Endodermal cell (in vitro differentiated cells): ENCODE results near the gene FSD1. TPM values are rescaled to one million over a fixed set of nuclear protein-coding genes. Genes with fewer than 3 reads are reported as not detected.

ENCODE experiments used
- DNase-seq: peaks from one replicate; pipeline ENCODE4 v3.0.0-alpha.2; 2017
- H3K27ac ChIP-seq: 2 replicates; pipeline ENCODE4 v1.5.1; 2013; ENCODE audit warnings: mild to moderate bottlenecking, low read depth, low read length, moderate library complexity
- H3K27me3 ChIP-seq: 2 replicates; pipeline ENCODE4 v1.6.1; 2013; ENCODE audit warnings: mild to moderate bottlenecking, low read length, moderate library complexity; ENCODE audit not compliant: insufficient read depth, control insufficient read depth, poor library complexity, severe bottlenecking
- H3K36me3 ChIP-seq: 2 replicates; pipeline ENCODE4 v1.7.0; 2013; ENCODE audit warnings: mild to moderate bottlenecking, low read length, moderate library complexity; ENCODE audit not compliant: control insufficient read depth, insufficient read depth
- H3K4me1 ChIP-seq: one replicate; pipeline ENCODE4 v1.7.0; 2013; ENCODE audit warnings: low read length; ENCODE audit not compliant: control insufficient read depth, insufficient read depth
- H3K4me3 ChIP-seq: 2 replicates; pipeline ENCODE4 v1.5.1; 2013; ENCODE audit warnings: mild to moderate bottlenecking, low read length, moderate library complexity
- H3K9ac ChIP-seq: 2 replicates; pipeline ENCODE4 v1.6.1; 2013; ENCODE audit warnings: mild to moderate bottlenecking, low read length, moderate library complexity; ENCODE audit not compliant: poor library complexity, severe bottlenecking; ENCODE audit errors: extremely low read depth
- H3K9me3 ChIP-seq: 2 replicates; pipeline ENCODE4 v1.6.1; 2013; ENCODE audit warnings: mild to moderate bottlenecking, low read length, moderate library complexity; ENCODE audit not compliant: control insufficient read depth
- H3K27ac Mint-ChIP-seq: 2 replicates; pipeline ENCODE4 v1.8.0; 2020; ENCODE audit warnings: mixed read lengths
- H3K27me3 Mint-ChIP-seq: 2 replicates; pipeline ENCODE4 v1.8.0; 2021; ENCODE audit warnings: mild to moderate bottlenecking, mixed read lengths; ENCODE audit not compliant: insufficient read depth
- H3K36me3 Mint-ChIP-seq: 2 replicates; pipeline ENCODE4 v1.8.0; 2020; ENCODE audit warnings: low read depth, mixed read lengths
- H3K4me1 Mint-ChIP-seq: 2 replicates; pipeline ENCODE4 v1.8.0; 2020; ENCODE audit warnings: mixed read lengths
- H3K4me3 Mint-ChIP-seq: 2 replicates; pipeline ENCODE4 v1.8.0; 2020; ENCODE audit warnings: mild to moderate bottlenecking, moderate library complexity, mixed read lengths
- H3K9me3 Mint-ChIP-seq: 2 replicates; pipeline ENCODE4 v1.8.0; 2020; ENCODE audit warnings: mild to moderate bottlenecking, mixed read lengths
- WGBS, 2 experiments: methylation state at CpG; one replicate each; pipeline versions ENCODE4 v1.1.5 to v1.1.7; 2013; ENCODE audit warnings: missing lambda C conversion rate in 2 of 2, mixed read lengths in 1 of 2; ENCODE audit not compliant: insufficient coverage in 1 of 2, insufficient read length in 1 of 2; 5-methylcytosine and 5-hydroxymethylcytosine counted together
- total RNA-seq, 2 donors: library from RNA; stranded (reverse); fragmentation: NEBNext Ultra II Directional in 1 of 2; extraction: Animal tissue kit (Norgen Biotek cat#: 25700) in 1 of 2; gene quantifications; 2 replicates in 1 of 2; 3 replicates in 1 of 2; pipeline ENCODE4 v1.2.1, GENCODE V29; 2021
- TF ChIP-seq, protein P1 (sequence below): fragments of 200-600 bp; sonication (generic); conservative IDR thresholded peaks from 2 replicates; pipeline ENCODE4 v1.5.0; 2021; ENCODE audit warnings: antibody characterized with exemption, mild to moderate bottlenecking

The FSD1 gene
- total RNA-seq, 2 donors from 2014 or later = 33.3 to 37.9 TPM

- Histone ChIP-seq H3K9me3 (no peaks in the 10 kb centered on the region), H3K9ac (no peak overlapping the region), H3K4me3 (no peak overlapping the region), H3K4me1 (no peaks in the 10 kb centered on the region), H3K27me3 (no peaks in the 10 kb centered on the region), H3K27ac (no peak overlapping the region), H3K36me3 (no peaks in the 10 kb centered on the region)
- H3K4me1 Mint-ChIP-seq = peaks cover 6% of the 10 kb centered on the region
- no peak for DNase-seq
- no peaks in the 10 kb centered on the region for H3K9me3 Mint-ChIP-seq
- H3K27me3 Mint-ChIP-seq = no peaks in the 10 kb centered on the region
- WGBS, 2 experiments = 64 to 84% methylated on average over 14 to 18 of the region's 18 CpGs
- TF ChIP-seq, protein P1, sequence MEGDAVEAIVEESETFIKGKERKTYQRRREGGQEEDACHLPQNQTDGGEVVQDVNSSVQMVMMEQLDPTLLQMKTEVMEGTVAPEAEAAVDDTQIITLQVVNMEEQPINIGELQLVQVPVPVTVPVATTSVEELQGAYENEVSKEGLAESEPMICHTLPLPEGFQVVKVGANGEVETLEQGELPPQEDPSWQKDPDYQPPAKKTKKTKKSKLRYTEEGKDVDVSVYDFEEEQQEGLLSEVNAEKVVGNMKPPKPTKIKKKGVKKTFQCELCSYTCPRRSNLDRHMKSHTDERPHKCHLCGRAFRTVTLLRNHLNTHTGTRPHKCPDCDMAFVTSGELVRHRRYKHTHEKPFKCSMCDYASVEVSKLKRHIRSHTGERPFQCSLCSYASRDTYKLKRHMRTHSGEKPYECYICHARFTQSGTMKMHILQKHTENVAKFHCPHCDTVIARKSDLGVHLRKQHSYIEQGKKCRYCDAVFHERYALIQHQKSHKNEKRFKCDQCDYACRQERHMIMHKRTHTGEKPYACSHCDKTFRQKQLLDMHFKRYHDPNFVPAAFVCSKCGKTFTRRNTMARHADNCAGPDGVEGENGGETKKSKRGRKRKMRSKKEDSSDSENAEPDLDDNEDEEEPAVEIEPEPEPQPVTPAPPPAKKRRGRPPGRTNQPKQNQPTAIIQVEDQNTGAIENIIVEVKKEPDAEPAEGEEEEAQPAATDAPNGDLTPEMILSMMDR = no peak
- peak overlapping the region; percentile 51 for H3K4me3 Mint-ChIP-seq
- peaks cover 9% of the 10 kb centered on the region for H3K36me3 Mint-ChIP-seq
- H3K27ac Mint-ChIP-seq = no peak overlapping the region
These were observed 420 bp upstream of the FSD1 start for GRCh38 chr19:4303819-4304537.

DNA sequence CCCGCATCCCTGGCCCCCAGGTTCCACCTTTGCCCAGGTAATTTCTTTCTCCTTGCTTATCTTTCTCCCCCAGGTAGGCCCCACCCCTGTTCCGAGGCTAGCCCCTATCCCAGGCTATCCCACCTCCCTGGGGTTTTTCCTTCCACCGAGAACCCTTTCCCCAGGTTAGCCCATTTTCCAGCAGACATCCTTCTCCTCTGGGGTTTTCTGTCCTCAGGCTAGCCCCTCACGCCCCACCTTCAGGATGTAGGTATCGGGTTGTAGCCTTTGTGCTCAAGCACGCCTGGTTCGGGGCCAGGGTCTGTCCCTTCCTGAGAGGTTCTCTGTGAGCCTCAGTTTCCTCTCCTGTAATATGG is 837 bp downstream of the FSD1 start:
- no peak overlapping the region for H3K27ac Mint-ChIP-seq

DNA sequence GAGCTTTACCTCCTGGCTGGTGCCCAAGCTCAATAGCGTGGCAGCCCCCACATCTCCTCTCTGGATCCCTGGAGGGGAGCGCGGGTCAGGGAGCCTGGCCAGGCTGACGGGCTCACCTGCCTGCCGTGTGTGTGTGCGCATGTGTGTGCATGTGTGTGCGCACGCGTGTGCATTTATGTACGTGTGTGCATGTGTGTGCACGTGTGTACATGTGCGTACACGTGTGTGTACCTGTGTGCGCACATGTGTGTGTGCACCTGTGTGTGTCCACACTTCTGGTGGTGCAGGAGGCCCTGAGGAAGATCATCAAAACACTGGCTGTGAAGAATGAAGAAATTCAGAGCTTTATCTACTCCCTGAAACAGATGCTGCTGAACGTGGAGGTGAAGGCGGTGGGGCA is 1.3 kb downstream of the FSD1 start:
- Histone ChIP-seq H3K9me3 (no peaks in the 10 kb centered on the region), H3K4me3 (no peak overlapping the region), H3K27me3 (no peaks in the 10 kb centered on the region), H3K9ac (no peak overlapping the region), H3K4me1 (no peaks in the 10 kb centered on the region), H3K27ac (no peak overlapping the region), H3K36me3 (peaks cover 3% of the 10 kb centered on the region)
- 92 to 94% methylated on average over 12 to 16 of the region's 16 CpGs for WGBS, 2 experiments
- H3K27ac Mint-ChIP-seq = no peak overlapping the region
- peak overlapping the region; percentile 51 for H3K4me3 Mint-ChIP-seq
- DNase-seq = no peak
- peaks cover 6% of the 10 kb centered on the region for H3K4me1 Mint-ChIP-seq
- no peaks in the 10 kb centered on the region for H3K27me3 Mint-ChIP-seq
- peaks cover 4% of the 10 kb centered on the region for H3K9me3 Mint-ChIP-seq
- TF ChIP-seq, protein P1 = no peak
- peaks cover 23% of the 10 kb centered on the region for H3K36me3 Mint-ChIP-seq

More for the DNA sequence above, 837 bp downstream of the FSD1 start:
- TF ChIP-seq, protein P1 = no peak
- no peak overlapping the region for H3K4me3 ChIP-seq
- peak; percentile 60 for DNase-seq
- no peaks in the 10 kb centered on the region for H3K36me3 ChIP-seq
- H3K27me3 Mint-ChIP-seq = no peaks in the 10 kb centered on the region
- no peaks in the 10 kb centered on the region for H3K9me3 ChIP-seq
- WGBS, 2 experiments = 87 to 98% methylated on average over 6 to 7 of the region's 7 CpGs
- H3K4me1 ChIP-seq = no peaks in the 10 kb centered on the region
- H3K4me1 Mint-ChIP-seq = peaks cover 6% of the 10 kb centered on the region
- peaks cover 19% of the 10 kb centered on the region for H3K36me3 Mint-ChIP-seq
- H3K27me3 ChIP-seq = no peaks in the 10 kb centered on the region
- H3K9me3 Mint-ChIP-seq = no peaks in the 10 kb centered on the region
- peak overlapping the region; percentile 51 for H3K4me3 Mint-ChIP-seq
- H3K27ac ChIP-seq = no peak overlapping the region
- no peak overlapping the region for H3K9ac ChIP-seq
